Measurements from ENCODE around the gene IL18.
"Not testable (repeated sequence)": the region's sequence is repeated elsewhere in the genome, so short reads cannot be mapped to it uniquely, and the experiment has no call there.

IL18 gene

GRCh38 chr11:112163875-112164685 is at the start of gene IL18:
Gene IL18, minus strand, starts transcription at chr11:112164094. Its CDS starts 9,041 bp downstream, at chr11:112155053.
- DNase-seq (ENCODE audit: low read depth), result no peak

GRCh38 chr11:112212710-112213109 is 48.8 kb upstream of the IL18 start:
- no peak for DNase-seq (ENCODE audit: low read depth)

GRCh38 chr11:112212290-112212689 is 48.4 kb upstream of the IL18 start:
- DNase-seq (ENCODE audit: low read depth), result no peak

- DNase-seq (ENCODE audit: low read depth), result no peak
Measured at GRCh38 chr11:112211536-112211935, 47.6 kb upstream of the IL18 start.

- no peak for DNase-seq (ENCODE audit: low read depth)
Measured at GRCh38 chr11:112210890-112211289, 47.0 kb upstream of the IL18 start.

- DNase-seq (ENCODE audit: low read depth), result no peak
Measured at GRCh38 chr11:112206071-112206470, 42.2 kb upstream of the IL18 start.

GRCh38 chr11:112200252-112200651 is 36.4 kb upstream of the IL18 start:
- no peak for DNase-seq (ENCODE audit: low read depth)

- not testable (repeated sequence) for DNase-seq (ENCODE audit: low read depth)
Measured at GRCh38 chr11:112199101-112199500, 35.2 kb upstream of the IL18 start.

- DNase-seq (ENCODE audit: low read depth), result no peak
Measured at GRCh38 chr11:112196519-112197087, 32.7 kb upstream of the IL18 start.

GRCh38 chr11:112195951-112196351 is 32.1 kb upstream of the IL18 start:
- no peak for DNase-seq (ENCODE audit: low read depth)

- not testable (repeated sequence) for DNase-seq (ENCODE audit: low read depth)
Measured at GRCh38 chr11:112195113-112195512, 31.2 kb upstream of the IL18 start.

- DNase-seq (ENCODE audit: low read depth), result no peak
Measured at GRCh38 chr11:112186304-112186703, 22.4 kb upstream of the IL18 start.

- DNase-seq (ENCODE audit: low read depth), result no peak
Measured at GRCh38 chr11:112185883-112186282, 22.0 kb upstream of the IL18 start.

GRCh38 chr11:112182867-112183266 is 19.0 kb upstream of the IL18 start:
- DNase-seq (ENCODE audit: low read depth), result no peak

GRCh38 chr11:112179601-112180000 is 15.7 kb upstream of the IL18 start:
- DNase-seq (ENCODE audit: low read depth), result no peak

GRCh38 chr11:112178936-112179335 is 15.0 kb upstream of the IL18 start:
- no peak for DNase-seq (ENCODE audit: low read depth)

GRCh38 chr11:112178428-112178827 is 14.5 kb upstream of the IL18 start:
- DNase-seq (ENCODE audit: low read depth), result no peak

GRCh38 chr11:112177589-112177988 is 13.7 kb upstream of the IL18 start:
- DNase-seq (ENCODE audit: low read depth), result no peak

- no peak for DNase-seq (ENCODE audit: low read depth)
Measured at GRCh38 chr11:112176077-112176476, 12.2 kb upstream of the IL18 start.

GRCh38 chr11:112175599-112175952 is 11.7 kb upstream of the IL18 start:
- DNase-seq (ENCODE audit: low read depth), result no peak

- no peak for DNase-seq (ENCODE audit: low read depth)
Measured at GRCh38 chr11:112174789-112175598, 11.1 kb upstream of the IL18 start, which contains the start of gene BCO2. Gene BCO2, plus strand, starts transcription at chr11:112175512. Its CDS starts 90 bp downstream, at chr11:112175602.

- no peak for DNase-seq (ENCODE audit: low read depth)
Measured at GRCh38 chr11:112173152-112173551, 9.3 kb upstream of the IL18 start.
